ENCODE data around the gene LGALS4. TPM values are rescaled to one million over a fixed set of nuclear protein-coding genes. Genes with fewer than 3 reads are reported as not detected.

Gene LGALS4
- polyA plus RNA-seq, 1 of the 3 experiments (the other 2 are of a cell fraction), result 0.21 TPM

DNA sequence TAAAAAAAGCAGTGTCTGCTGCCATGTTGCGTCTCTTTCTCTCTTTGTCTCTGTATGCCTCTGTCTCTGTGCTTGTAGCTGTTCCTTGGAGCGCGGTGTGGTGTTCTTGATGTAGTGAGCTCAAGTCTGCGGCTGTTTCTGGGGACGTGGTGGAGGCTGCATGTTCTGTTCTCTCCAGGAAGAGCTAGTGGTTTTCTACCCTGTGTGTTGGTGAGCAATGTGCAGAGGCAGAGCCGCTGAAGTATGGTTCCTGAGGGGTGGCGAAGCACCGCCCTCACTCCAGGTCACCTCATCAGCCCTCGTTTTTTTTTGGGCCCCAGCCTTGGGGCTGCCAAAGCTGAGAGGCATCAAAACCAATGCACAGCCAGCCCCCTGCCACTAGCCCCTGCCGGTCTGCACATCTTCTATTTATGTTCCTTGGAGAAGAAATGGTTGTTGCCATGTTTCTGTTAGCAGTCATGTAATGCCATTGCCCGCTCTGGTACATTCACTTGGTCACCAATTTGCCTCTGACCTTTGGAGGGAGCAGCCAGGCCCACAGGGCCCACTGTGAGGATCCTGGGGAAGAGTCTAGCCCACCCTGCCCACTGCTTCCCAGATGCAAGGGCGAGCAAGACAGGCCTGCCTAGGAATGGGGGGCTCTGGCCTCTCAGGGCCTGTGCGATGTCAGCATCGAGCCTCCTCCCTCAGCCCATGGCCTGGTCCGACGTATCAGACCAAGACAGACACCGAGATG lies 29.9 kb upstream of the LGALS4 start:
- Histone ChIP-seq H3K36me3 (replicated peaks in 1 of 2; ENCODE audit: control insufficient read depth in 1 of 2, insufficient read depth in 2 of 2, low read length in 1 of 2) (peaks cover 77 to 93% of the 10 kb centered on the region in 2 experiments), H3K27ac (ENCODE audit: low read depth in 2 of 2, low read length in 1 of 2) (no peak overlapping the region), H2AFZ (ENCODE audit: low read depth) (no peak overlapping the region), H3K79me2 (ENCODE audit: insufficient read depth) (peaks cover 79% of the 10 kb centered on the region), H3K4me3 (ENCODE audit: low read depth in 2 of 2, low read length in 1 of 2) (no peak overlapping the region), H3F3A (replicated peaks; ENCODE audit: insufficient read depth) (peaks cover 53% of the 10 kb centered on the region), H3K4me2 (no peak overlapping the region), H3K9me2 (no peaks in the 10 kb centered on the region), H4K20me1 (ENCODE audit: insufficient read depth) (peaks cover 92% of the 10 kb centered on the region), H3K4me1 (ENCODE audit: control insufficient read depth in 1 of 2, insufficient read depth in 2 of 2, low read depth in 1 of 2, low read length in 1 of 2) (peaks cover 25 to 32% of the 10 kb centered on the region in 2 experiments; a peak in 3 of 4 replicates), H3K9ac (no peak overlapping the region), H3K9me3 (no peaks in the 10 kb centered on the region), H3K27me3 (ENCODE audit: insufficient read depth) (no peaks in the 10 kb centered on the region)
- POLR2A ChIA-PET, result interaction anchor here (0.7 kb wide), 1 partner anchor 11 kb away, joined by 3 read pairs; the partner anchor contains the start of gene ECH1
- WGBS (ENCODE audit: low lambda C conversion rate), result 95% methylated on average over 11 of the region's 17 CpGs
- CTCF ChIA-PET, result interaction anchor here (1.0 kb wide), 1 partner anchor 88 kb away, joined by 3 read pairs; the partner anchor contains the start of genes MRPS12 and SARS2
- TF ChIP-seq FOXM1 (IDR thresholded peaks at IDR 0.05; ENCODE audit: low read depth) (no peak), REST (IDR thresholded peaks at IDR 0.05; ENCODE audit: low read depth, low read length) (no peak), MEF2A (IDR thresholded peaks at IDR 0.05; ENCODE audit: borderline replicate concordance, low read depth) (no peak), GABPA (IDR thresholded peaks at IDR 0.05; ENCODE audit: low read depth) (no peak), JUND (IDR thresholded peaks at IDR 0.05) (no peak), CHD2 (IDR thresholded peaks at IDR 0.05; ENCODE audit: low read length, partially characterized antibody) (no peak), TCF12 (IDR thresholded peaks at IDR 0.05) (no peak)
- TF ChIP-seq, protein P1, sequence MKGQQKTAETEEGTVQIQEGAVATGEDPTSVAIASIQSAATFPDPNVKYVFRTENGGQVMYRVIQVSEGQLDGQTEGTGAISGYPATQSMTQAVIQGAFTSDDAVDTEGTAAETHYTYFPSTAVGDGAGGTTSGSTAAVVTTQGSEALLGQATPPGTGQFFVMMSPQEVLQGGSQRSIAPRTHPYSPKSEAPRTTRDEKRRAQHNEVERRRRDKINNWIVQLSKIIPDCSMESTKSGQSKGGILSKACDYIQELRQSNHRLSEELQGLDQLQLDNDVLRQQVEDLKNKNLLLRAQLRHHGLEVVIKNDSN (IDR thresholded peaks at IDR 0.05; ENCODE audit: borderline replicate concordance, low read depth), result no peak
- DNase-seq, result no peak

DNA sequence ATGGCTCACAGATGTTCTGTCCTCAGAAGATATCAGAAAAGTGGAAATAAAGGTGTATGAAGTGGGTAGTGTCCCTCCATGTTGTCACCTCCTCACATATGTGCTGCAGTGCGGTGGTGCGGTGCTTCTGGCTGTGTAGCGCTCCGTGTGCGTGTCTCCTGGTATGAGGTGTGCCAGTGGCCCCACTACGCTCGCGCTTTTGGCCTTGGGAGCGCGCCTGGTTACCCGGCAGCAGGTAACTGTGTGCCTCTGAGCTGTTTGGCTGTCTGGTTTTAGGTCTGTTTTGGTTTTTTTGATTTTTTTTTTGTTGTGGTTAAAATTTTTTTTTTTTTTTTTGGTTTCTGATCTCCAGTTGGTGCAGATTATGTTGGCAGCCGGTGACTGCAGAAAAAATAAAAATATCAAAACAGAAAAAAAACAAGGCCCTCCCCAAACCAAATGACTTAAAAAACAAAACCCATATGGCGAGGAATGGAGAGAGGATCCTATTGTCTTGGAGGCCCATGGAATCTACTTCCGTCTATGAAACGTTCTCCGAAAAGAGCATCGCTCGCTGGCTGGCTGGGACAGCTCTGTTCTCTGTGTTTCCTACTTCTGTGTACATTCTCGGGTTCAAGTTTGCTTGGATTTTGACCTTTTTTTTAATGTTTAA lies 29.2 kb upstream of the LGALS4 start:
- peak overlapping the region in 1 of 2 experiments; percentile 33; a peak in 1 of 4 replicates for H3K27ac ChIP-seq (ENCODE audit: low read depth in 2 of 2, low read length in 1 of 2)
- no peak overlapping the region for H3K4me2 ChIP-seq
- no peak for DNase-seq
- H3K9me2 ChIP-seq, result no peaks in the 10 kb centered on the region
- no peak overlapping the region for H3K4me3 ChIP-seq (ENCODE audit: low read depth in 2 of 2, low read length in 1 of 2)
- H2AFZ ChIP-seq (ENCODE audit: low read depth), result no peak overlapping the region
- peaks cover 77 to 92% of the 10 kb centered on the region in 2 experiments for H3K36me3 ChIP-seq (replicated peaks in 1 of 2; ENCODE audit: control insufficient read depth in 1 of 2, insufficient read depth in 2 of 2, low read length in 1 of 2)
- no peak overlapping the region for H3K9ac ChIP-seq
- peaks cover 60% of the 10 kb centered on the region for H3F3A ChIP-seq (replicated peaks; ENCODE audit: insufficient read depth)
- H4K20me1 ChIP-seq (ENCODE audit: insufficient read depth), result peaks cover 86% of the 10 kb centered on the region
- H3K4me1 ChIP-seq (ENCODE audit: control insufficient read depth in 1 of 2, insufficient read depth in 2 of 2, low read depth in 1 of 2, low read length in 1 of 2), result peaks cover 26 to 35% of the 10 kb centered on the region in 2 experiments; a peak in 3 of 4 replicates
- CTCF ChIA-PET, result interaction anchor here (1.0 kb wide), 1 partner anchor 88 kb away, joined by 3 read pairs; the partner anchor contains the start of genes MRPS12 and SARS2
- 95% methylated on average over 17 of the region's 19 CpGs for WGBS (ENCODE audit: low lambda C conversion rate)
- H3K27me3 ChIP-seq (ENCODE audit: insufficient read depth), result no peaks in the 10 kb centered on the region
- H3K9me3 ChIP-seq, result no peaks in the 10 kb centered on the region
- peaks cover 77% of the 10 kb centered on the region for H3K79me2 ChIP-seq (ENCODE audit: insufficient read depth)
- POLR2A ChIA-PET, result interaction anchor here (0.7 kb wide), 1 partner anchor 10 kb away, joined by 3 read pairs; the partner anchor contains the start of gene ECH1
- TF ChIP-seq NRF1 (IDR thresholded peaks at IDR 0.05; ENCODE audit: low read depth, low read length) (no peak), RAD21 (IDR thresholded peaks at IDR 0.05; ENCODE audit: low read length) (no peak), PBX3 (IDR thresholded peaks at IDR 0.05) (no peak), USF2 (IDR thresholded peaks at IDR 0.05; ENCODE audit: borderline replicate concordance, low read depth, low read length) (no peak), MEF2A (IDR thresholded peaks at IDR 0.05; ENCODE audit: borderline replicate concordance, low read depth) (no peak)
- TF ChIP-seq, protein P2, sequence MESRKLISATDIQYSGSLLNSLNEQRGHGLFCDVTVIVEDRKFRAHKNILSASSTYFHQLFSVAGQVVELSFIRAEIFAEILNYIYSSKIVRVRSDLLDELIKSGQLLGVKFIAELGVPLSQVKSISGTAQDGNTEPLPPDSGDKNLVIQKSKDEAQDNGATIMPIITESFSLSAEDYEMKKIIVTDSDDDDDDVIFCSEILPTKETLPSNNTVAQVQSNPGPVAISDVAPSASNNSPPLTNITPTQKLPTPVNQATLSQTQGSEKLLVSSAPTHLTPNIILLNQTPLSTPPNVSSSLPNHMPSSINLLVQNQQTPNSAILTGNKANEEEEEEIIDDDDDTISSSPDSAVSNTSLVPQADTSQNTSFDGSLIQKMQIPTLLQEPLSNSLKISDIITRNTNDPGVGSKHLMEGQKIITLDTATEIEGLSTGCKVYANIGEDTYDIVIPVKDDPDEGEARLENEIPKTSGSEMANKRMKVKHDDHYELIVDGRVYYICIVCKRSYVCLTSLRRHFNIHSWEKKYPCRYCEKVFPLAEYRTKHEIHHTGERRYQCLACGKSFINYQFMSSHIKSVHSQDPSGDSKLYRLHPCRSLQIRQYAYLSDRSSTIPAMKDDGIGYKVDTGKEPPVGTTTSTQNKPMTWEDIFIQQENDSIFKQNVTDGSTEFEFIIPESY (IDR thresholded peaks at IDR 0.05; ENCODE audit: borderline replicate concordance, low read depth), result no peak
- TF ChIP-seq, protein P1 (IDR thresholded peaks at IDR 0.05; ENCODE audit: borderline replicate concordance, low read depth), result no peak
